Spleen (tissue), 7 donors: ENCODE measurements around the gene LSAMP.

Experiments
- CTCF ChIP-seq, 11 experiments: fragments of 200-600 bp in 7 of 11; fragments of 450-650 bp in 4 of 11; sonication (generic) in 4 of 11; IDR thresholded peaks in 8 of 11; conservative IDR thresholded peaks in 3 of 11; 1 replicate in 7 of 11; 2 replicates in 4 of 11; pipeline versions ENCODE4 v1.4.0 to v1.8.0; 2016 to 2021; ENCODE audit warnings: antibody characterized with exemption in 11 of 11, inconsistent platforms in 4 of 11, mild to moderate bottlenecking in 1 of 11
- POLR2A ChIP-seq, 3 donors: fragments of 450-650 bp; IDR thresholded peaks; one replicate each; pipeline ENCODE4 v1.5.1; 2017; ENCODE audit warnings: antibody characterized with exemption in 3 of 3, mild to moderate bottlenecking in 1 of 3
- donor health status: DM: no; HTN: no; CAD: no; lungs with moderate emphysema.
- donor health status: DM: no; HTN: no; CAD: no.
- donor health status: DM: no; HTN: no; CAD: no.

GRCh38 chr3:116338713-116339112 is 106.6 kb downstream of the LSAMP start:
- TF ChIP-seq CTCF (IDR thresholded peaks at IDR 0.05 in 8 of 11, conservative IDR thresholded peaks at IDR 0.05 in 3 of 11) (no peak), POLR2A (IDR thresholded peaks at IDR 0.05) (no peak)
